Motor neuron (in vitro differentiated cells): ENCODE data around the gene SH3RF3. TPM values are rescaled to one million over a fixed set of nuclear protein-coding genes. Genes with fewer than 3 reads are reported as not detected.

ENCODE experiments used
- ATAC-seq, 8 experiments: fragments of 200-7000 bp; cut with Tn5 transposase; replicated peaks in 6 of 8; 2 replicates each; pipeline ENCODE4 v1.8.0; 2021; ENCODE audit warnings: mild to moderate bottlenecking in 8 of 8, moderate library complexity in 8 of 8
- H3K27ac ChIP-seq, 2 donors: fragments of 250-450 bp; sonication (Bioruptor Pico); 2 replicates each; pipeline ENCODE4 v1.9.0; 2021; ENCODE audit warnings: antibody characterized with exemption in 2 of 2, mild to moderate bottlenecking in 2 of 2, moderate library complexity in 1 of 2
- H3K4me1 ChIP-seq, 2 donors: fragments of 250-450 bp; sonication (Bioruptor Pico); replicated peaks in 1 of 2; 2 replicates each; pipeline ENCODE4 v1.6.1; 2021; ENCODE audit warnings: antibody characterized with exemption in 2 of 2, mild to moderate bottlenecking in 2 of 2, moderate library complexity in 1 of 2
- H3K4me3 ChIP-seq, 5 donors: fragments of 250-450 bp; sonication (Bioruptor Pico); 2 replicates each; pipeline ENCODE4 v1.9.0; 2021; ENCODE audit warnings: antibody characterized with exemption in 5 of 5, mild to moderate bottlenecking in 5 of 5, moderate library complexity in 4 of 5
- WGBS, 10 experiments: fragments of 450-650 bp; shearing (Covaris generic); methylation state at CpG; one replicate each; pipeline ENCODE4 v1.0.0; 2022; 5-methylcytosine and 5-hydroxymethylcytosine counted together
- in situ Hi-C, 9 experiments: fragments of 400-800 bp; cut with MboI; loops; one replicate each; pipeline ENCODE4 v1.15.0; 2021; ENCODE audit warnings: low sequenced_read_pairs in 9 of 9, low pct_unique_long_range_greater_than_20kb in 2 of 9; ENCODE audit not compliant: unreplicated experiment in 9 of 9
- total RNA-seq, 8 experiments: library from RNA; unstranded; fragments of 300-600 nt; gene quantifications; 2 replicates each; pipeline versions ENCODE4 v1.2.3 to v1.2.4, GENCODE V29; 2022

The SH3RF3 gene
- total RNA-seq, 8 experiments from 2014 or later = 0.13 to 6.5 (median 3.2) TPM

DNA sequence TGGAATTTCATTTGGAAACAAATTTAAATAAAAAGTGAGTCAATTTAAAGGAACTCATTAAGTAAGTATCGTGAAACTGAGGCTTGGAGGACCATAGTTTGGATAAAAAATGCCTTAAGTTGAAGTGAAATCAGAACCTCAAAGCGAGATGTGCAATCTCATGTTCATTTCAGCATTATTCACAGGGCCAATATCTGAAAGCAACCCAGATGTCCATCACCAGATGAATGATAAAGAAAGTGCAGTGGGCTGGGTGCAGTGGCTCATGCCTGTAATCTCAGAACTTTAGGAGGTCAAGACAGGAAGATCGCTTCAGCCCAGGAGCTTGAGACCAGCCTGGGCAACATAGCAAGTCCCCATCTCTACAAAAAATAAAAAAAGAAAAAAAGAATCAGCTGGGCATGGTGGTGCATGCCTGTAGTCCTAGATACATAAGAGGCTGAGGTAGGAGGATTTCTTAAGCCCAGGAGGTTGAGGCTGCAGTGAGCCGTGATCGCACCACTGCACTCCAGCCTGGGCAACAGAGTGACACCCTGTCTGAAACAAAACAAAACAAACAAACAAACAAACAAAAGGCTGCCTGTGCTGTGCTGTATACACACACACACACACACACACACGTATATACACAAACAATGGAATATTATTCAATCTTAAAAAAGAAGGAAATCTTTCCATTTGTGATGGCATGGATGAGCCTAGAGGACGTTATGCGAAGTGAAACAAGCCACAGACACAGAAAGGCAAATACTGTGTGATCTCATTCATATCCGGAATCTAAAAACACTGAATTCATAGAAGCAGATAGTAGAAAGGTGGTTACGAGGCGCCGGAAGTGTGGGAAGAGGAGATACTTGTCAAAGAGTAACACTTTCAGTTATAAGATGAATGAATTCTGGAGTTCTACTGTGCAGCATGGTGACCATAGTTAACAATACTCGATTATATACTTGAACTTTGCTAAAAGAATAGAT lies 14.5 kb downstream of the SH3RF3 start:
- Histone ChIP-seq H3K27ac (no peak overlapping the region), H3K4me3 (no peak overlapping the region), H3K4me1 (peaks cover 29 to 30% of the 10 kb centered on the region in 2 donors)
- no peak for ATAC-seq
- WGBS, 10 experiments = 61 to 98% (median 90%) methylated on average over 2 to 13 of the region's 13 CpGs
- in situ Hi-C loops = loop anchor here in 5 of 9 experiments (25.0 kb wide), 3 partner anchors 144 to 369 kb away; no protein-coding TSS in a partner anchor

DNA sequence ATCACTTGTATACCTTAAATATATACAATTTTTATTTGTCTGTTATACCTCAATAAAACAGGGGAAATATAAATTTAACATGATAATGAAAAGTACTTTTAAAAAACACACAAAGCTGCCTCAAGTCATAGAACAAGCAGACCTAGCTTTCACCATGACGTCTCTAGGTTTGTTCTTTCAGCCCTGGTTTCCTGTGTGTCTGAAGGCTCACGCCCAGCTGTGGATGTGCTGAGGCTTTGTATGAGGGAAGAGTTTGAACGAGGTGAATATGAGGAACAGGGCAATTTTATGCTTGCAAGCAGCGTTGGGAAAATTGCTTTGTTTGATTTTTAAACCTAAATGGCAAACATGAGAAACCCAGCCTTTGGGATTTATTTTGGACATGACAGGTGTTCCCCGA lies 15.3 kb downstream of the SH3RF3 start:
- in situ Hi-C loops = loop anchor here in 5 of 9 experiments (25.0 kb wide), 3 partner anchors 143 to 368 kb away; no protein-coding TSS in a partner anchor
- Histone ChIP-seq H3K4me1 (peaks cover 31 to 34% of the 10 kb centered on the region in 2 donors), H3K27ac (no peak overlapping the region), H3K4me3 (no peak overlapping the region)
- WGBS, 10 experiments = 67 to 100% (median 84%) methylated on average over 1 to 5 of the region's 5 CpGs; no CpG with 5 or more reads in 2 of the 10 experiments
- no peak for ATAC-seq

DNA sequence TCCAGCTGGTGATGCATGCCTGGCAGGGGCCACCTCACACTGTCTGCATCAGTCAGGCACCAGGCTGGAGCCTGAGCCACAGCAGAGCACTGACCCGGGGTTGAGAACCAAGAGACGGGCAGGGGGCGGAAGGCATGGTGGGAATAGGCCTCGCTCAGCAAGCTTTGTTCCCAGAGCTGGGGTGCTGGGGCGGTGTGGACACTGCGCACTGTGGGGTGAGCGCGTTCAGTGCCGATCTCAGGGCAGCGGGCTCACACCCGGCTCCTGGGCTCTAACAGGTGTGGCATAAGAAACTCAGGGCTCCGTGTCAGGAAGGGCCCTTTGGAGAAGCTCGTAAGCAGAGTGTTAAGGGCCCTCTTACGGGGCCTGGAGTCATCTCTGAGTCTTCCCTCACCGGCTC lies 15.7 kb downstream of the SH3RF3 start:
- WGBS, 10 experiments = 60 to 100% (median 100%) methylated on average over 1 to 2 of the region's 15 CpGs; no CpG with 5 or more reads in 7 of the 10 experiments
- in situ Hi-C loops = loop anchor here in 5 of 9 experiments (25.0 kb wide), 3 partner anchors 143 to 368 kb away; no protein-coding TSS in a partner anchor
- no peak for ATAC-seq

GRCh38 chr2:109145286-109145685 lies 16.3 kb downstream of the SH3RF3 start:
- in situ Hi-C loops = loop anchor here in 5 of 9 experiments (25.0 kb wide), 3 partner anchors 142 to 367 kb away; no protein-coding TSS in a partner anchor
- no peak overlapping the region for H3K27ac ChIP-seq
- no peak for ATAC-seq
- 60 to 100% (median 82%) methylated on average over 1 to 8 of the region's 12 CpGs; no CpG with 5 or more reads in 2 of the 10 experiments for WGBS, 10 experiments
- peaks cover 25 to 27% of the 10 kb centered on the region in 2 donors for H3K4me1 ChIP-seq
- H3K4me3 ChIP-seq = no peak overlapping the region

More for the DNA sequence above, 15.7 kb downstream of the SH3RF3 start:
- Histone ChIP-seq H3K4me3 (no peak overlapping the region), H3K27ac (no peak overlapping the region), H3K4me1 (peaks cover 29 to 32% of the 10 kb centered on the region in 2 donors)

- Histone ChIP-seq H3K4me3 (no peak overlapping the region), H3K4me1 (peaks cover 22 to 26% of the 10 kb centered on the region in 2 donors), H3K27ac (no peak overlapping the region)
- WGBS, 10 experiments = 67 to 100% (median 88%) methylated on average over 1 to 7 of the region's 7 CpGs
- in situ Hi-C loops = loop anchor here in 5 of 9 experiments (25.0 kb wide), 3 partner anchors 140 to 365 kb away; no protein-coding TSS in a partner anchor
- ATAC-seq = no peak
Observed at GRCh38 chr2:109147405-109147804, 18.4 kb downstream of the SH3RF3 start.

- in situ Hi-C loops = loop anchor here in 5 of 9 experiments (25.0 kb wide), 3 partner anchors 139 to 364 kb away; no protein-coding TSS in a partner anchor
- ATAC-seq = peak in 5 of 8 experiments; percentile 77 to 90 (median 83)
- Histone ChIP-seq H3K4me3 (no peak overlapping the region), H3K27ac (no peak overlapping the region), H3K4me1 (peaks cover 22 to 26% of the 10 kb centered on the region in 2 donors)
- WGBS, 10 experiments = 18 to 86% (median 49%) methylated on average over 2 to 10 of the region's 12 CpGs
Observed at GRCh38 chr2:109148117-109148746, 19.2 kb downstream of the SH3RF3 start.

- WGBS, 10 experiments = 73 to 100% (median 94%) methylated on average over 1 to 7 of the region's 8 CpGs; no CpG with 5 or more reads in 4 of the 10 experiments
- peak in 2 of 8 experiments; percentile 19 to 34 for ATAC-seq
- in situ Hi-C loops = loop anchor here in 5 of 9 experiments (25.0 kb wide), 3 partner anchors 138 to 363 kb away; no protein-coding TSS in a partner anchor
- no peak overlapping the region for H3K27ac ChIP-seq
- peaks cover 22 to 26% of the 10 kb centered on the region in 2 donors for H3K4me1 ChIP-seq
- H3K4me3 ChIP-seq = no peak overlapping the region
Observed at GRCh38 chr2:109148991-109149645, 20.1 kb downstream of the SH3RF3 start.

DNA sequence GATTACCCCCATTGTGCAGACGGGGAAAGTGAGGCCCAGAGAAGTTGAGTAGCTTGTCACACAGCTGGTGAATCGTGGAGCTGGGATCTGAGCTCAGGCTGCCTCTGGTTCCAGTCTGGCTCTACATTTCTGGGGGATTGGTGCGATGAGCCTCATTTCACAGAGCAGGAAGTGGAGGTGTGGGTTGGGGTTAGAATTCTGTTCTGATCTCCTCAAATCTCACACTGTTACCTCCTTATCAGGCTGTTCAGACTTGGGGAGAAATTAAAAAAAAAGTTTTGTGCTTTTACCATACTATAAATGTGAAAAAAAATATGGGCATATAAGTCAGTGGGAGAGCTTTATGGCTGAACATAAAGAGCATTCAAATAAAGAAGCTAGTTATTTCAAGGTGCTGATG lies 21.6 kb downstream of the SH3RF3 start:
- Histone ChIP-seq H3K4me3 (no peak overlapping the region), H3K27ac (no peak overlapping the region), H3K4me1 (peaks cover 24 to 27% of the 10 kb centered on the region in 2 donors)
- 50 to 100% (median 75%) methylated on average over 1 to 3 of the region's 3 CpGs; no CpG with 5 or more reads in 5 of the 10 experiments for WGBS, 10 experiments
- no peak for ATAC-seq
- in situ Hi-C loops = no loop called here

DNA sequence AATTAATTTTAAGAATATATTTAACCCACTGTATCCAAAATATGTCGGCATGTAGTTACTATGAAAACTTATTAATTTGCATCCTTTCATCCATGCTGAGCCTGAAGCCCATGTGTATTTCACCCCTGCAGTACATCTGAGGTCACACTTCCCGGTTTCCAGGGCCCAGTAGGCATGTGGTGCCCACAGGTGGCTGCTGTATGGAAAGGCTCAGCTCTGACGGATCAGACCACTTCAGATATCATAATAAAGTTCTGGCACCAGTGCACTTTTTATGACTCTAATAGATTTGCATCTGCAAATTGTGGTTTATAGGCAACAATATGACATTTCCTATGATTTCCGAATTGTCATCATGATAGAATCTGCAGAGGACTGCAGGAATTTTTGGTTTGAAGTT lies 22.5 kb downstream of the SH3RF3 start:
- no peak overlapping the region for H3K27ac ChIP-seq
- ATAC-seq = peak in 1 of 8 experiments; percentile 63
- 13 to 100% (median 93%) methylated on average over 1 to 4 of the region's 4 CpGs; no CpG with 5 or more reads in 1 of the 10 experiments for WGBS, 10 experiments
- in situ Hi-C loops = no loop called here
- no peak overlapping the region for H3K4me3 ChIP-seq
- peaks cover 34 to 37% of the 10 kb centered on the region in 2 donors for H3K4me1 ChIP-seq

DNA sequence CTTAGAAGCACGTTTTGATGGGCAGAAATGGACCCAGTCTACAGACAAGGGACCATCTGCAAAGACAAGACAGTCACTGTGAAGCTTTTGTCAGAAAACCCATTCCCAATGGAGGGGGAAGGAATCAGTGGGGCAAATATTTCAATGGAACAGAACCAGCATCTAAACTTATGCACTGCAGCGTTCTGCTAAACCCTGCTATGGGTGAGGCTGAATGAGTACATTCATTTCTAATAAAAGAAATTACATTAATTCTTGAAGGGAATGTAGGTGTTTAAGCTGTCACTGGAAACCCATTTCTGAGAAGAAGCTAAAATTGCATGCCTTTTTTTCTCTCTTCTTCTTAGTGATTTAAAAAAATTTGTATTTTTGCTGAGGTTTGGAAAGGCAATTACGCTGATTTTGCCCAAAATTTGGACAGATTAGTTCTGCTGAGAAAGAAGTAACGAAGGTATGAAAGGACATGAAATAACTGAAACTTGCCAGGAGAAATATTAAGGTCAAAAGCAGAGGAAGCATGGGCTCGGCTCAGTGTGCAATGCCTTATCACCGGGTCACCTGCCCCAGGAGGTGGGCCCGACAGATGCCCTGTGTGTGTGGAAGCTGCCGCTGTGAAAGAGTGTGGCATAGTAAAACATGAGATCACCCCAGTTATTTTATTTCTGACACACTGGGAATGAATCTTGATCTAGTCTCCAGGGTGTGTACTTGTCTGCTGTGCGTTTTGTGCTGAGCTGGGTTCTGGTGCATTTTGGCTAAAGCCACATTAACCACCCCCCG lies 24.2 kb downstream of the SH3RF3 start:
- no peak for ATAC-seq
- no peak overlapping the region for H3K27ac ChIP-seq
- peaks cover 29 to 33% of the 10 kb centered on the region in 2 donors for H3K4me1 ChIP-seq
- H3K4me3 ChIP-seq = no peak overlapping the region
- in situ Hi-C loops = no loop called here
- 53 to 100% (median 87%) methylated on average over 1 to 9 of the region's 10 CpGs; no CpG with 5 or more reads in 1 of the 10 experiments for WGBS, 10 experiments

DNA sequence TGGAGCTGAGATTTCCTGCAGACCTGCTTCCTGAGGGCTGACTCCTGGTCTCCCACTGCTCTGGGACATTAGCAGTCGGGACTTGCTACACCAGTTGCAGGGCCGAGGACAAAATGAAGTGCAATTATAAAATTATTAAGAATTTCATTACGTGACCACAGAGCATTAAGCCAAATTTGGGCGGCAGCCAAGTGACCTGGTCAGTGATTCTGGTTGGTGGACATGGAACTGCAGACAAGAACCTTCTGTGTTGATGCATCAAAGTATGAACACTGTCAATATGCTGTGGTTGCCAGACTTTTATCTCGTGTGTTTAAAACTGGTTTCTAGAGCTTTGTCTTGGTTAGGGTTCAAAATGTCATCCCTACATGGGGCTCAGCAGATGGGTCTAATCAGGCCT lies 24.8 kb downstream of the SH3RF3 start:
- 20 to 100% (median 93%) methylated on average over 1 to 5 of the region's 5 CpGs; no CpG with 5 or more reads in 1 of the 10 experiments for WGBS, 10 experiments
- Histone ChIP-seq H3K4me3 (no peak overlapping the region), H3K27ac (no peak overlapping the region), H3K4me1 (peaks cover 24 to 28% of the 10 kb centered on the region in 2 donors)
- in situ Hi-C loops = no loop called here
- no peak for ATAC-seq
